Fibroblast of lung (primary cell): ENCODE measurements around the gene RAB3IP.

Experiments
- CTCF ChIP-seq, 2 donors: IDR thresholded peaks in 1 of 2; conservative IDR thresholded peaks in 1 of 2; 1 replicate in 1 of 2; 2 replicates in 1 of 2; pipeline ENCODE4 v1.5.1; 2011 to 2012; ENCODE audit warnings: low read length in 2 of 2, control low read depth in 1 of 2, inconsistent platforms in 1 of 2, low read depth in 1 of 2, mild to moderate bottlenecking in 1 of 2
- EZH2 ChIP-seq: IDR thresholded peaks from 2 replicates; pipeline ENCODE4 v1.5.1; 2012; ENCODE audit warnings: low read length, control low read depth, mild to moderate bottlenecking; ENCODE audit errors: missing control alignments

- TF ChIP-seq CTCF (conservative IDR thresholded peaks at IDR 0.05 in 1 of 2, IDR thresholded peaks at IDR 0.05 in 1 of 2; ENCODE audit: low read depth in 1 of 2, low read length in 2 of 2) (no peak), EZH2 (no peak)
These were observed 50.7 kb downstream of the RAB3IP start for GRCh38 chr12:69789351-69789750.
